H9 (cell line): Measurements from ENCODE around the gene SLC25A29. TPM values are rescaled to one million over a fixed set of nuclear protein-coding genes. Genes with fewer than 3 reads are reported as not detected.

Experiments
- DNase-seq: peaks from one replicate; pipeline ENCODE4 v3.0.0-alpha.2; 2017
- H2AFZ ChIP-seq: one replicate; pipeline ENCODE4 v1.6.1; 2013; ENCODE audit warnings: mild to moderate bottlenecking, low read length, control low read depth, moderate library complexity
- H2AK5ac ChIP-seq: 2 replicates; pipeline ENCODE4 v1.6.1; 2013; ENCODE audit warnings: low read length, control low read depth, mixed read lengths; ENCODE audit not compliant: insufficient read length
- H2BK120ac ChIP-seq: one replicate; pipeline ENCODE4 v1.6.1; 2013; ENCODE audit warnings: low read depth, mild to moderate bottlenecking, low read length, control low read depth, inconsistent platforms; ENCODE audit not compliant: poor library complexity, severe bottlenecking
- H2BK12ac ChIP-seq: 2 replicates; pipeline ENCODE4 v1.6.1; 2013; ENCODE audit warnings: low read length, control low read depth, mixed read lengths, low read depth; ENCODE audit not compliant: insufficient read length
- H2BK15ac ChIP-seq: 2 replicates; pipeline ENCODE4 v1.6.1; 2013; ENCODE audit warnings: low read depth, low read length, control low read depth
- H2BK20ac ChIP-seq: one replicate; pipeline ENCODE4 v1.6.1; 2013; ENCODE audit warnings: low read depth, mild to moderate bottlenecking, low read length, control low read depth, inconsistent platforms; ENCODE audit not compliant: poor library complexity, severe bottlenecking
- H2BK5ac ChIP-seq: 2 replicates; pipeline ENCODE4 v1.6.1; 2013; ENCODE audit warnings: low read length, control low read depth, mixed read lengths; ENCODE audit not compliant: insufficient read length
- H3K14ac ChIP-seq: 2 replicates; pipeline ENCODE4 v1.6.1; 2013; ENCODE audit warnings: low read length, control low read depth; ENCODE audit not compliant: insufficient read depth
- H3K18ac ChIP-seq: 2 replicates; pipeline ENCODE4 v1.6.1; 2013; ENCODE audit warnings: low read depth, mild to moderate bottlenecking, mixed read lengths, low read length, control low read depth; ENCODE audit not compliant: insufficient read length
- H3K23ac ChIP-seq: 2 replicates; pipeline ENCODE4 v1.6.1; 2013; ENCODE audit warnings: low read length, control low read depth, mixed read lengths, low read depth; ENCODE audit not compliant: insufficient read length
- H3K23me2 ChIP-seq: 2 replicates; pipeline ENCODE4 v1.6.1; 2013; ENCODE audit warnings: low read depth, mild to moderate bottlenecking, mixed read lengths, low read length, control low read depth; ENCODE audit not compliant: insufficient read length, poor library complexity, severe bottlenecking
- H3K27ac ChIP-seq: 2 replicates; pipeline ENCODE4 v1.5.1; 2013; ENCODE audit warnings: low read length, control low read depth, mixed read lengths, low read depth; ENCODE audit not compliant: insufficient read length
- H3K27me3 ChIP-seq: 2 replicates; pipeline ENCODE4 v1.6.1; 2013; ENCODE audit warnings: low read length, control low read depth, inconsistent platforms; ENCODE audit not compliant: insufficient read depth
- H3K4ac ChIP-seq: 2 replicates; pipeline ENCODE4 v1.6.1; 2013; ENCODE audit warnings: low read depth, mild to moderate bottlenecking, control low read depth, inconsistent platforms, low read length, moderate library complexity
- H3K4me1 ChIP-seq: 2 replicates; pipeline ENCODE4 v1.6.1; 2013; ENCODE audit warnings: low read length, control low read depth, inconsistent platforms; ENCODE audit not compliant: insufficient read depth
- H3K4me2 ChIP-seq: 2 replicates; pipeline ENCODE4 v1.6.1; 2013; ENCODE audit warnings: low read length, control low read depth, mixed read lengths; ENCODE audit not compliant: insufficient read length, insufficient read depth
- H3K56ac ChIP-seq: 2 replicates; pipeline ENCODE4 v1.6.1; 2013; ENCODE audit warnings: low read depth, mild to moderate bottlenecking, mixed read lengths, low read length, control low read depth; ENCODE audit not compliant: insufficient read length
- H3K79me1 ChIP-seq: 2 replicates; pipeline ENCODE4 v1.6.1; 2013; ENCODE audit warnings: low read depth, mild to moderate bottlenecking, moderate library complexity, low read length, control low read depth, inconsistent platforms; ENCODE audit not compliant: insufficient read depth, poor library complexity, severe bottlenecking
- H3K79me2 ChIP-seq: 2 replicates; pipeline ENCODE4 v1.6.1; 2013; ENCODE audit warnings: low read length, control low read depth, inconsistent platforms; ENCODE audit not compliant: insufficient read depth
- H3K9ac ChIP-seq: 2 replicates; pipeline ENCODE4 v1.6.1; 2013; ENCODE audit warnings: low read length, control low read depth, mixed read lengths; ENCODE audit not compliant: insufficient read length; ENCODE audit errors: extremely low read depth
- H3K9me3 ChIP-seq: one replicate; pipeline ENCODE4 v1.6.1; 2013; ENCODE audit warnings: low read depth, low read length, inconsistent platforms; ENCODE audit not compliant: control insufficient read depth
- H3T11ph ChIP-seq: one replicate; pipeline ENCODE4 v1.6.1; 2013; ENCODE audit warnings: mild to moderate bottlenecking, low read length, control low read depth, inconsistent platforms
- H4K20me1 ChIP-seq: one replicate; pipeline ENCODE4 v1.6.1; 2013; ENCODE audit not compliant: control insufficient read depth, insufficient read length, insufficient read depth
- H4K5ac ChIP-seq: 2 replicates; pipeline ENCODE4 v1.6.1; 2013; ENCODE audit warnings: low read depth, mild to moderate bottlenecking, mixed read lengths, low read length, control low read depth; ENCODE audit not compliant: insufficient read length
- H4K8ac ChIP-seq: replicated peaks from 2 replicates; pipeline ENCODE4 v1.6.1; 2013; ENCODE audit warnings: low read length, control low read depth, mixed read lengths, low read depth; ENCODE audit not compliant: insufficient read length
- H4K91ac ChIP-seq: 2 replicates; pipeline ENCODE4 v1.6.1; 2013; ENCODE audit warnings: low read depth, mild to moderate bottlenecking, moderate library complexity, mixed read lengths, low read length, control low read depth; ENCODE audit not compliant: insufficient read length
- H3K27ac Mint-ChIP-seq, 3 experiments: 2 replicates in 2 of 3; 3 replicates in 1 of 3; pipeline ENCODE4 v1.8.0; 2020 to 2021; ENCODE audit warnings: mixed read lengths in 3 of 3, mild to moderate bottlenecking in 1 of 3, moderate library complexity in 1 of 3
- H3K27me3 Mint-ChIP-seq: 2 replicates; pipeline ENCODE4 v1.8.0; 2021; ENCODE audit warnings: low read depth, mild to moderate bottlenecking, moderate library complexity, mixed read lengths
- H3K36me3 Mint-ChIP-seq, 3 experiments: 2 replicates in 2 of 3; 3 replicates in 1 of 3; pipeline ENCODE4 v1.8.0; 2020 to 2021; ENCODE audit warnings: low read depth in 3 of 3, mixed read lengths in 3 of 3; ENCODE audit not compliant: insufficient read depth in 1 of 3
- H3K4me1 Mint-ChIP-seq, 2 experiments: 2 replicates each; pipeline ENCODE4 v1.8.0; 2020; ENCODE audit warnings: mixed read lengths in 2 of 2
- H3K4me3 Mint-ChIP-seq, 2 experiments: 2 replicates in 1 of 2; 3 replicates in 1 of 2; pipeline ENCODE4 v1.8.0; 2020 to 2021; ENCODE audit warnings: mild to moderate bottlenecking in 2 of 2, mixed read lengths in 2 of 2, moderate library complexity in 1 of 2
- H3K9me3 Mint-ChIP-seq, 2 experiments: 2 replicates in 1 of 2; 3 replicates in 1 of 2; pipeline ENCODE4 v1.8.0; 2020; ENCODE audit warnings: mild to moderate bottlenecking in 2 of 2, mixed read lengths in 2 of 2, moderate library complexity in 1 of 2
- WGBS: extraction: QIAGEN DNeasy Blood & Tissue Kit; methylation state at CpG from one replicate; pipeline ENCODE4 v1.1.7; 2013; ENCODE audit warnings: missing lambda C conversion rate, low lambda C conversion rate, mixed read lengths; ENCODE audit not compliant: insufficient read length; ENCODE audit errors: extremely low coverage; 5-methylcytosine and 5-hydroxymethylcytosine counted together
- total RNA-seq: library from RNA; stranded (reverse); gene quantifications from 2 replicates; pipeline ENCODE4 v1.2.1, GENCODE V29; 2021
- TF ChIP-seq, protein P1 (sequence below): fragments of 200-600 bp; sonication (generic); conservative IDR thresholded peaks from 3 replicates; pipeline ENCODE4 v1.8.0; 2021; ENCODE audit warnings: antibody characterized with exemption, mild to moderate bottlenecking

SLC25A29 gene
- total RNA-seq, 1 experiment from 2014 or later: 175 TPM

- Histone ChIP-seq H4K20me1 (peaks cover 4% of the 10 kb centered on the region), H4K8ac (no peak overlapping the region), H2BK15ac (no peak overlapping the region), H4K91ac (no peak overlapping the region), H3K4me2 (peak overlapping the region; percentile 75), H3K79me2 (peaks cover 8% of the 10 kb centered on the region; the same call in 1 of the 2 replicates), H2AK5ac (no peak overlapping the region), H3K23me2 (peaks cover 16% of the 10 kb centered on the region), H3K9me3 (no peaks in the 10 kb centered on the region), H3K56ac (no peak overlapping the region), H2AFZ (no peak overlapping the region), H4K5ac (no peak overlapping the region), H3K18ac (no peak overlapping the region), H2BK5ac (no peak overlapping the region), H3K4ac (no peak overlapping the region), H3K4me1 (no peaks in the 10 kb centered on the region; the same call in 1 of the 2 replicates), H2BK120ac (no peak overlapping the region), H2BK20ac (no peak overlapping the region), H3K14ac (no peak overlapping the region), H3T11ph (no peak overlapping the region), H3K27ac (no peak overlapping the region), H3K79me1 (peaks cover 3% of the 10 kb centered on the region), H3K9ac (peak overlapping the region; percentile 8), H3K23ac (no peak overlapping the region), H2BK12ac (no peak overlapping the region), H3K27me3 (no peaks in the 10 kb centered on the region)
- Mint-ChIP-seq H3K9me3 (no peaks in the 10 kb centered on the region; a peak in 1 of 5 replicates), H3K27ac (peak overlapping the region; percentile 83 to 94 (median 93)), H3K36me3 (peaks cover 9 to 17% (median 16%) of the 10 kb centered on the region in 3 experiments), H3K4me3 (peak overlapping the region; percentile 86 to 92), H3K4me1 (peaks cover 36 to 43% of the 10 kb centered on the region in 2 experiments), H3K27me3 (peaks cover 1% of the 10 kb centered on the region)
- TF ChIP-seq, protein P1, sequence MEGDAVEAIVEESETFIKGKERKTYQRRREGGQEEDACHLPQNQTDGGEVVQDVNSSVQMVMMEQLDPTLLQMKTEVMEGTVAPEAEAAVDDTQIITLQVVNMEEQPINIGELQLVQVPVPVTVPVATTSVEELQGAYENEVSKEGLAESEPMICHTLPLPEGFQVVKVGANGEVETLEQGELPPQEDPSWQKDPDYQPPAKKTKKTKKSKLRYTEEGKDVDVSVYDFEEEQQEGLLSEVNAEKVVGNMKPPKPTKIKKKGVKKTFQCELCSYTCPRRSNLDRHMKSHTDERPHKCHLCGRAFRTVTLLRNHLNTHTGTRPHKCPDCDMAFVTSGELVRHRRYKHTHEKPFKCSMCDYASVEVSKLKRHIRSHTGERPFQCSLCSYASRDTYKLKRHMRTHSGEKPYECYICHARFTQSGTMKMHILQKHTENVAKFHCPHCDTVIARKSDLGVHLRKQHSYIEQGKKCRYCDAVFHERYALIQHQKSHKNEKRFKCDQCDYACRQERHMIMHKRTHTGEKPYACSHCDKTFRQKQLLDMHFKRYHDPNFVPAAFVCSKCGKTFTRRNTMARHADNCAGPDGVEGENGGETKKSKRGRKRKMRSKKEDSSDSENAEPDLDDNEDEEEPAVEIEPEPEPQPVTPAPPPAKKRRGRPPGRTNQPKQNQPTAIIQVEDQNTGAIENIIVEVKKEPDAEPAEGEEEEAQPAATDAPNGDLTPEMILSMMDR: no peak
- WGBS: no CpG with 5 or more reads among the region's 23 CpGs
- DNase-seq: peak; percentile 83
Measured at GRCh38 chr14:100304825-100305323, 1.4 kb downstream of the SLC25A29 start.
